ENCODE results near the gene BFSP2.

- no peak for TF ChIP-seq CTCF (IDR thresholded peaks at IDR 0.05)
- TF ChIP-seq POLR2AphosphoS5 (IDR thresholded peaks at IDR 0.05; ENCODE audit: low read depth, low read length): no peak
- no peak for TF ChIP-seq SIN3A (IDR thresholded peaks at IDR 0.05; ENCODE audit: borderline replicate concordance, insufficient read depth, low read depth, low read length)
- TF ChIP-seq REST (IDR thresholded peaks at IDR 0.05; ENCODE audit: insufficient read depth in 1 of 2, low read depth in 2 of 2, low read length in 1 of 2): no peak
These were observed 103.6 kb downstream of the BFSP2 start for GRCh38 chr3:133503409-133503808.

All from Panc1 (cell line).